ACC112 (cell line): ENCODE results near the gene B3GNT9.
"Not testable (repeated sequence)": the region's sequence is repeated elsewhere in the genome, so short reads cannot be mapped to it uniquely, and the experiment has no call there.

Source experiments
- H2AFZ ChIP-seq: fragments of 200-600 bp; sonication (generic); one replicate; pipeline ENCODE4 v1.6.0; 2017; ENCODE audit warnings: antibody characterized with exemption, low read length; ENCODE audit not compliant: unreplicated experiment
- H3K27ac ChIP-seq: fragments of 200-600 bp; sonication (generic); 2 replicates; pipeline ENCODE4 v1.5.1; 2014; ENCODE audit warnings: low read depth, mild to moderate bottlenecking, antibody characterized with exemption, low read length, moderate library complexity
- H3K27me3 ChIP-seq: fragments of 200-600 bp; sonication (generic); 2 replicates; pipeline ENCODE4 v1.6.1; 2014; ENCODE audit warnings: mild to moderate bottlenecking, antibody characterized with exemption, low read length, moderate library complexity, mixed read lengths; ENCODE audit not compliant: insufficient read depth
- H3K36me3 ChIP-seq: fragments of 200-600 bp; sonication (generic); 2 replicates; pipeline ENCODE4 v1.6.1; 2016; ENCODE audit warnings: mild to moderate bottlenecking, antibody characterized with exemption, low read length, moderate library complexity, mixed read lengths; ENCODE audit not compliant: insufficient read depth
- H3K4me1 ChIP-seq: fragments of 200-600 bp; sonication (generic); one replicate; pipeline ENCODE4 v1.6.1; 2016; ENCODE audit warnings: low read length, mixed read lengths; ENCODE audit not compliant: insufficient read depth, unreplicated experiment, control insufficient read depth
- H3K4me3 ChIP-seq: fragments of 200-600 bp; sonication (generic); 2 replicates; pipeline ENCODE4 v1.5.1; 2014; ENCODE audit warnings: mild to moderate bottlenecking, low read depth, low read length
- H3K79me2 ChIP-seq: fragments of 200-600 bp; sonication (generic); one replicate; pipeline ENCODE4 v1.6.0; 2016; ENCODE audit warnings: low read length; ENCODE audit not compliant: control insufficient read depth, unreplicated experiment, insufficient read depth

Gene B3GNT9

DNA sequence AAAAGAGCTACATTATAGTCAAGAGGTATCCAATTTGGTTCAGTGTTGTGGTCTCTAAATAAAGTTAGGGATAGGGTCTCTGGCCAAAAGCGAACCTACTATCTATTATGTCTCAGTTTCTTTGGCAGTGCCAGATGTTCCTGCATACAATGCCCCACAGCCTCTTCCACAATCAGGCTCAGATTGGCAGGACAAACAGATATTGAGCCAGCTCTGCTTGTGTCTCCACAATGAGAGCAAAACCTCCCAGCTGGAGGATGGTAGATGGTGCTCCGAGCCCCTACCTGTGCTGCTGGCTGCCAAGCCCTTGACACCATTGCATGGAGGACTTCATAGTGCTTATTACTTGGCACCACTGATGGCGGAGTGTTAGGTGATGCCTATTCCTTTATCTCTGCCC is 21.4 kb downstream of the B3GNT9 start:
- Histone ChIP-seq H3K79me2 (no peaks in the 10 kb centered on the region), H3K36me3 (peaks cover 24% of the 10 kb centered on the region; the same call in 1 of the 2 replicates), H3K27me3 (no peaks in the 10 kb centered on the region), H3K27ac (no peak overlapping the region), H2AFZ (no peak overlapping the region), H3K4me3 (no peak overlapping the region), H3K4me1 (no peaks in the 10 kb centered on the region)

DNA sequence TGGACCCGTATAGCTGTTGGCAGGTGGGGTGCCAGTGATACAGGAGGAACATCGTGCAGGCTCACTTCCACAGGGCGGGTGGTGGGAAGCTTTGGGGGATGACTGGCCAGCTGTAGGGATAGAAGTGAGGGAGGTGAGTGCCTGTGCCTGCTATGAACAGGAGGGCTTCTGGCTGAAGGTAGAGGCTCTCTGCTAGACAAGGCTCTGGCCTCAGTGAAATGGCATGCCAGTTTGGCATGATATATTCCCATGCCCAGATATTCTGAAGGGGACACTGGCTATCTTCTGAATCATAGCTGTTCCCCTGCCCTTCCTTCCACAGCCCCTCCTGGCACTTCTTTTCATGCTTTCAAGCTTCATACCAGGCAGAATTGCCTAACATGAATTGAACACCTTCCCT is 21.9 kb downstream of the B3GNT9 start:
- no peak overlapping the region for H3K27ac ChIP-seq
- no peak overlapping the region for H2AFZ ChIP-seq
- H3K4me3 ChIP-seq = no peak overlapping the region
- H3K27me3 ChIP-seq = no peaks in the 10 kb centered on the region
- no peaks in the 10 kb centered on the region for H3K79me2 ChIP-seq
- no peaks in the 10 kb centered on the region for H3K4me1 ChIP-seq
- peaks cover 21% of the 10 kb centered on the region; the same call in 1 of the 2 replicates for H3K36me3 ChIP-seq

DNA sequence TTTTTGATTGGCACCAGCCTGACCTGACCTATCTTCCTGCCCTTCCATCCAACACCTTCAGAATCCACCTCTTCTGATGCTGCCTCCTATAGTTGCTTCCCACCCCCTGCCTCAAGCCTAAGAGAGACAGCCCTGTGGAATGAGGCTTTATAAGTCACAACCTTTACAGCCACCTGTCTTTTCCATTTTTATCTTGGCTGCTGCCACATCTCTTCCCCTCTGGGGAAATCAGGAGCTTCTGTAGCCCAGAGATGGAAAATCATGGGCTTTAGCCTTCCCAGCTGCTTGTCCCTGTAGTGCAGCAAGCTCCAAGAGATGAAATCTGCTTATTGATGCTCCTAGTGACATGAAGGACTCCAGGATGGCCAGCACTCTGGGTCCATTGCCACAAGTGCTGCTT is 22.4 kb downstream of the B3GNT9 start:
- H3K36me3 ChIP-seq = peaks cover 21% of the 10 kb centered on the region; the same call in 1 of the 2 replicates
- no peaks in the 10 kb centered on the region for H3K27me3 ChIP-seq
- no peak overlapping the region for H3K4me3 ChIP-seq
- no peak overlapping the region for H3K27ac ChIP-seq
- no peak overlapping the region for H2AFZ ChIP-seq
- no peaks in the 10 kb centered on the region for H3K4me1 ChIP-seq
- no peaks in the 10 kb centered on the region for H3K79me2 ChIP-seq

DNA sequence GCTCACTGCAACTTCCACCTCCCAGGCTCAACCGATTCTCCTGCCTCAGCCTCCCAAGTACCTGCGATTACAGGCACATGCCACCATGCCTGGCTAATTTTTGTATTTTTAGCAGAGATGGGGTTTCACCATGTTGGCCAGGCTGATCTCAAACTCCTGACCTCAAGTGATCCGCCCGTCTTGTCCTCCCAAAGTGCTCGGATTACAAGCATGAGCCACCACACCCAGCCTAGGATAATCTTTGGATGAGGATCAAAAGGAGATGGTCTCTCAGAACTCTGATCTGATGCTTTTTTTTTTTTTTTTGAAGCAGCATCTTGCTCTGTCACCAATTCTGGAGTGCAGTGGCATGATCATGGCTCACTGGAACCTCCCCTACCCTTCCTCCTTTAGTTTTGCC is 28.0 kb downstream of the B3GNT9 start:
- not testable (repeated sequence) for H3K4me3 ChIP-seq, H3K4me1 ChIP-seq, H2AFZ ChIP-seq, H3K79me2 ChIP-seq, H3K27ac ChIP-seq, H3K27me3 ChIP-seq
- peaks cover 20% of the 10 kb centered on the region; the same call in 1 of the 2 replicates for H3K36me3 ChIP-seq

- H3K36me3 ChIP-seq = peaks cover 12% of the 10 kb centered on the region; the same call in 1 of the 2 replicates
- no peak overlapping the region for H3K4me3 ChIP-seq
- no peaks in the 10 kb centered on the region for H3K27me3 ChIP-seq
- peaks cover 21% of the 10 kb centered on the region for H3K79me2 ChIP-seq
- no peak overlapping the region for H2AFZ ChIP-seq
- H3K27ac ChIP-seq = no peak overlapping the region
- H3K4me1 ChIP-seq = peaks cover 23% of the 10 kb centered on the region
These were observed 30.8 kb downstream of the B3GNT9 start for GRCh38 chr16:67120025-67120424.

DNA sequence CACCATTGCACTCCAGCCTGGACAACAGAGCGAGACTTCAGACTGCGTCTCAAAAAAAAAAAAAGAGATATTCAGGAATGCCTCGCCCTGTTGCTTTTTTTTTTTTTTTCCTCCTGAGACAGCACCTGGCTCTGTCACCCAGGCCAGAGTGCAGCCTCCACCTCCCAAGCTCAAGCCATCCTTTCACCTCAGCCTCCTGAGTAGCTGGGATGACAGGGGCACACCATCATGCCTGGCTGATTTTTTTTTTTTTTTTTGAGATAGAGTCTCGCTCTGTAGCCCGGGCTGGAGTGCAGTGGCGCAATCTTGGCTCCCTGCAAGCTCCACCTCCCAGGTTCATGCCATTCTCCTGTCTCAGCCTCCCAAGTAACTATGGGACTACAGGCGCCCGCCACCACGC is 33.1 kb downstream of the B3GNT9 start:
- Histone ChIP-seq H3K4me1 (peaks cover 26% of the 10 kb centered on the region), H3K27me3 (no peaks in the 10 kb centered on the region), H3K36me3 (0 out of 2 replicates have a peak, but pooled peaks cover 7% of the 10 kb centered on the region), H3K79me2 (peaks cover 31% of the 10 kb centered on the region), H3K27ac (no peak overlapping the region), H3K4me3 (no peak overlapping the region), H2AFZ (no peak overlapping the region)

- peak overlapping the region; percentile 79 for H3K27ac ChIP-seq
- H3K79me2 ChIP-seq = peaks cover 41% of the 10 kb centered on the region
- H3K36me3 ChIP-seq = no peaks in the 10 kb centered on the region
- no peak overlapping the region for H2AFZ ChIP-seq
- no peak overlapping the region for H3K4me3 ChIP-seq
- H3K27me3 ChIP-seq = no peaks in the 10 kb centered on the region
- H3K4me1 ChIP-seq = peaks cover 26% of the 10 kb centered on the region
These were observed 34.1 kb downstream of the B3GNT9 start for GRCh38 chr16:67116388-67117311.

GRCh38 chr16:67115639-67116038 is 35.2 kb downstream of the B3GNT9 start:
- Histone ChIP-seq H3K36me3 (no peaks in the 10 kb centered on the region), H3K79me2 (peaks cover 49% of the 10 kb centered on the region), H3K27ac (peak overlapping the region; percentile 79)

DNA sequence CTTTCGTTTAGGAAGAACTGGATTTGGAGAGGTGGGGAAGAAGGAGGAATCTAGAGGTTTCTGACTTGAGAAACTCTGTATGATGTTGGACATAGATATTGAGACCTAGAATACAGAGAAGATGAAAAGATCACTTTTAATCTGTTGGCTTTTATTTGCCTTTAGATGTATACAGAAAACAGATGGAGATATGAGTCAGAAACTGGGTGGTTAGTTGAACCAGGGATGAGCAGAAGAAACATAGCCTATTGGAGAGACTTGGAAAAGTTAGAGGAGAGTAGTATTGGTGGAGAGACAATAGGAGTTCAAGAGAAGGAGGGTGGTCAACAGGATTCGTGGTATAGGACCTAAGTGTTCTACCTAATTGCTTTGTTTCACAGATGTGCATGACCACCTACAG is 36.0 kb downstream of the B3GNT9 start:
- Histone ChIP-seq H2AFZ (no peak overlapping the region), H3K27me3 (no peaks in the 10 kb centered on the region), H3K36me3 (no peaks in the 10 kb centered on the region), H3K4me3 (no peak overlapping the region), H3K79me2 (peaks cover 57% of the 10 kb centered on the region), H3K4me1 (peaks cover 36% of the 10 kb centered on the region), H3K27ac (peak overlapping the region; percentile 79)

More at GRCh38 chr16:67115639-67116038, 35.2 kb downstream of the B3GNT9 start:
- H3K27me3 ChIP-seq = no peaks in the 10 kb centered on the region
- no peak overlapping the region for H3K4me3 ChIP-seq
- peaks cover 34% of the 10 kb centered on the region for H3K4me1 ChIP-seq
- no peak overlapping the region for H2AFZ ChIP-seq

GRCh38 chr16:67112591-67113399 is 38.0 kb downstream of the B3GNT9 start:
- no peak overlapping the region for H2AFZ ChIP-seq
- H3K4me1 ChIP-seq = peaks cover 41% of the 10 kb centered on the region
- H3K36me3 ChIP-seq = no peaks in the 10 kb centered on the region
- peaks cover 52% of the 10 kb centered on the region for H3K79me2 ChIP-seq
- H3K27me3 ChIP-seq = no peaks in the 10 kb centered on the region
- H3K27ac ChIP-seq = no peak overlapping the region
- H3K4me3 ChIP-seq = no peak overlapping the region
